HK-2 (cell line): ENCODE results near the gene TSKU.

Experiments
- DNase-seq: peaks from one replicate; pipeline ENCODE4 v3.0.0-alpha.2; 2018; ENCODE audit not compliant: unreplicated experiment

Gene TSKU

DNA sequence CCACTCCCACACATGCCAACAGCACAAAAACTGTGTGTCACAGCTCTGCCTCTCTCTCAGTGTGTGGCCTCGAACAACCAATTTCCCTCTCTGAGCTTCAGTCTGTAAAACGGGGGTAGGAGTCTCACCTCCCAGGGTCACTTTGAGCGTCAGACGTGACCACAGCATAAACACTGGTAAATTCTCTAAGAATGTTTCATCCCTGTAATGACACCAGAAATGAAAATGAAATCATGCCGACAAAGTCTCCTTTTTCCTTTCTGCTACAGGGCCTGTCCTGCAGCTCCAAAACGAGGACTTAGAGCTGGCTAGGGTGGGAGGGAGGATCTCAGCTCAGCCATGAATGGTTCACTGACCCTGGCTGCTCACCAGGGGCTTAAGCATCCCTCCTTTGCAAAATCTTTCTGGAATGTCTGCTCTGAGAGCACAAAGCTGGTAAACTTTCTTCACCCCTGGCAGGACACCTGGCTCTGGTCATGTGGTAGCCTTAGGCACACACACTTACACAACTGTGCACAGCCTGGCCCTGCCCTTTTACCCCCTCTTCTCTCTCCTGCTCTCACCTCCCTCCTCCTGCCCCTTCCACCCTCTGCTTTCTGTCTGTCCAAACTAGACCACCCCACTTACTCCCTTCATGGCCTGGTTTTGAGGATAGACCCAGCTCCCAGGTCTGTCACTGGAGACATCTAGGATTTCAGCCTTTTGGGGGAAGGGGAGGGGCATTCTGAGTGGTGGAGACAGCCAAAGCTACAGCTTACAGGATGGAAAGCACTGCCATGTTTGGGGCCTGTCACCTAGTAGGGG lies 12.3 kb upstream of the TSKU start:
- no peak for DNase-seq

DNA sequence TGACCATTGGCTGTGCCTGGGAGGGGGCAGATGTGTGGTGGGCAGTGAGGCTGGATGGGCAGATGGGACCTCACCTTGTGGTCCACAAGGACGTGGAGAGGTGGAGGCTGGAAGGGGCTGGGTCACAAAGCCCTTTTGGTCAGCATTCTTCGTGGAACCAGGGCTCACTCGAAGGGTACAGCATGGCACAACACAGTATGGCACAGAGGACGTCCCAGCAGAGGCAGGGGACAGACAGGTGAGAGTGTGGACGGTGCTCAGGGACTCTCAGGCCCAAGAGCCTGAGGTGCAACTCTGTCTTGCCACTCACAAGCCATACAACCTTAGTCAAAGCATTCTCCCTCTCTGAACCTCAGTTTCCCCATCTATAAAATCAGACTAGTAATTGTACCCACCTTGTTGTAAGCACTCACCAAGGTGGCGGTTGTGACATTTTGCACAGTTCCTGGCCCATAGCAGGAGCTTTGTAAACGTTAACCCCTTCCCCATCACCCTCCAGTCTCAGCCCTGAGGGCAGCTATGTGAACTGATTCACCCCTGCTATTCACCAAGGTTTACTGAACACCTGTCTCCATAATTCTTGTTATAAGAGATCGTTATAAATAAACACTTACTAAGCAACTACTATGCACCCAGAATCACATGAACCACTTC lies 11.6 kb upstream of the TSKU start:
- DNase-seq: no peak

DNA sequence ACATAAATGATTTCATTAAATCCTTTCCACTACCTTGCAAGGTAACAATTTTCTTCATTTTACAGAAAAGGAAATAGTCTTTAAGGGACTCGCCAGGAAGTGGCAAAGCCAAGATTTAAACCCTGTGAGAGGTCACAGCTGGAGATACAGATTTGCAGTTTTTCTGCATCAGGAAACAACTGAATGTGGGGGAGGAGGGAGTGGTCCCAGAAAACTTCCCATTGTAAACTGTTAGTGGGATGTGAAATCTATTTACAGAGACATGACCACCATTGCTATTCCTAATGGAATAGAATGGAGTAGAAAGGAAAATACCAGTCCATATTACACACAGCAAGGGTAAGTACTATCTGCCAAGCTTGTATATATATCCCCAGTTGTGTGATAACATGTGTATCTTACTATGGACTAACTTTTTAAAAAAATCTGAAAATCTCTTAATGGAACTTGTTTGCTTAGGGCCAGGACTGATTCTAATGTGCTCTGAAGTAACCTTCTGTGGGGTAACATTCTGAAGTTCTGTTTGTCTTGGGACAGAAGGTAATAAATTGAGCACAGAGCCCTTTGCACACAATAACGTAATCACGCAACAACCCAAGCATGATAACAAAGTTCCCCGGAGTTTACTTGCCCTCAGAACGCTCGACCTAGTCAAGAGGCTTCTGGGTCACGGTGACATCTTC lies 10.9 kb upstream of the TSKU start:
- DNase-seq: no peak

DNA sequence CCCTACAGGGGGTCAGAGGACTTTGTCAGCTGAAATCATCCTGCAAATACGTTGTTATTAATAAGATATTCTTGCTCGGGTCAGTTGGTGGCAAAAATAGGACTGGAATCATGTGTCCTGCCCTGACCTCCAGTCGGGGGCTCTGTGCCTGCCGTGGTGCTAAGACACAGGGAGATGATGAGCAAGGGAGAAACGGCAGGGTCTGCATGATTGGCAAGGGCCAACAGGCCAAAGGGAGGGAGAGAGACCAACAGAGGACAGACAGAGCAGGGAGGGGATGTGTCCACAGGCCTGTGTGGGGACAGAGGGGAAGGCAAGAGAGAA lies 10.4 kb upstream of the TSKU start:
- no peak for DNase-seq

DNA sequence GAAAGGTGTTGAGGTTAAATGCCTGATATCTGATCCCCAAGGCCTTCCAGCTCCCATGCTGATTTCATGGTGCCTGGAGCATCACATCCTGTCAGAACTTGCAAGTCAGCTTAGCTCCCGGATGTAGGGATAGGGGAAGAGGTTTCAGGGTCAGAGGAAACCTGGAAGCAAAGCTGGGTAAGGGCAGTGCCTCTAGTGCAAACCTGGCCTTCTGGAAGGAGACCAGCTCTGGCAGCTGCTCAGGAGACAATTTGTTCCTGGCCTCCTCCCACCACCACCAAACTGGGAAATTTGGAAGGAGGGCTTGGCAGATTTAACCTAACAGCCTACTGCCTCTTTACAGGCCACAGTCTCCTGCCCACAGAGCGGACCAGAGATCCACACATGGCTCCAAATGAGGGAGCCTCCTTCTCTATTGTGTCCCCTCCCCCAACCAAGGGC lies 9.2 kb upstream of the TSKU start:
- DNase-seq: no peak

DNA sequence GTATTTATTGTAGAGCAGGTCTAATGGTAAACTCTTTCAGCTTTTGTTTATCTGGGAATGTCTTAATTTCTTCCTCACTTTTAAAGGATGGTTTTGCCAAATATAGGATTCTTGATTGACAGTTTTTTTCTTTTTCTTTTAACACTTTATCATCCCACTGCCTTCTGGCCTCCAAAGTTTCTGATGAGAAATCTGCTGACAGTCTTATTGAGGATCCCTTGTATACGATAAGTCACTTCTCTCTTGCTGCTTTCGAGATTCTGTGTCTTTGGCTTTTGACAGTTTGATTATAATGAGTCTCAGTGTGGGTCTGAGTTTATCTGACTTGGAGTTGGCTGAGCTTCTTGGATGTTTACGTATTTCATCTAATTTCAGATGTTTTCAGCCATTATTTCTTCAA lies 6.7 kb upstream of the TSKU start:
- DNase-seq: no peak

DNA sequence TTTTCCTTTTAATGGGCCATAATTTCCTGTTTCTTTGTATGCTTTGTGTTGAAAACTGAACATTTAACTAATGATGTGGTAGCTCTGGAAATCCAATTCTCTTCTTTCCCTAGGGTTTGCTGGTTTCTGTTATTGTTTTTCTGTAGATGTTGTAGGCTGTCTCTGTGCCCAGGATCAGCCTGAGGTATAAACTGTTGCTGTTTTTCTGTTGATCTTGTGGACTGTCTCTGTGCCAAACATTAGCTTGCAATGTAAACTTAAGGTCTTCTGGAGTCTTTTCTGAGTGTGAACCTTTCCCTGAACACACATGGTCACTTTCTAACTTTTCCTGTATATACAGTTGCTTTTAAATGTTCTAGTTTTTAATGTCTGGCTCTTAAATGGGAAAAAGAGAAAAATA lies 5.9 kb upstream of the TSKU start:
- no peak for DNase-seq

DNA sequence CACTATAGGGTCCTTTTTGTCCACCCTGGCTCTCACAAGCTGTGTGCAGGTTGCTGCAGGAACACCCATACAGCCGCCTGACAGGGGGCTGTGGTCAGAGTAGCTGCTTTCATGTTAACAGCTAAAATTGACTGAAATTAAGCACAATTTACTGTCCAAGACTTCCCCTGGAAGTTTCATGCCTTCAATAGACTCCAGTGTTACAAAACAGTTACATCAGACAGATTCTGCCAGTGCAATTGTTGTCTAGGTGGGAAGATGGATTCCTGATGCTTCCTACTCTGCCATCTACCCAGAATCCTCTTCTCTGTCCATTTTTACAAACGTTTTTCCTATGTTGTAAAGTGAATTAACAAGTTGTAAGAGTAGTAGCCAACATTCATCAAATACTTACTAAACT lies 5.3 kb upstream of the TSKU start:
- no peak for DNase-seq

DNA sequence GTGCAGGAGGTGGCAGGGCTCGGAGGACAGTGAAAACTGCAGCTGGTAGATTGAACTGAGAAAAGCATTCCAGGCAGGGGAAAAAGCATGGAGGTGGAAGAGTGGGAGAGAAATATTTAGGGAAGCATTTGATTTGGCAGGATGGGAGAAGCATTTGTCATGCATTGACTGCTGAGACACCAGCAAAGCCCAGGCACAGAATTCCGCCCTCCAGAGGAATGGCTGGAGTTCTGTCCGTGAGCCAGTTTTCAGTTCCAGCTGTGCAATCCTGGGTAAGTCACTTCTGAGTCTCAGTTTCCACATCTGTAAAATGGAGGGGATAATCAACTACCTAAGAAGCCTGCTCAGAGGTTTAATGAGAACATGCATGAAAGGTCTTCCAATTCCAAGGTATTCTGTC lies 4.3 kb upstream of the TSKU start:
- no peak for DNase-seq

DNA sequence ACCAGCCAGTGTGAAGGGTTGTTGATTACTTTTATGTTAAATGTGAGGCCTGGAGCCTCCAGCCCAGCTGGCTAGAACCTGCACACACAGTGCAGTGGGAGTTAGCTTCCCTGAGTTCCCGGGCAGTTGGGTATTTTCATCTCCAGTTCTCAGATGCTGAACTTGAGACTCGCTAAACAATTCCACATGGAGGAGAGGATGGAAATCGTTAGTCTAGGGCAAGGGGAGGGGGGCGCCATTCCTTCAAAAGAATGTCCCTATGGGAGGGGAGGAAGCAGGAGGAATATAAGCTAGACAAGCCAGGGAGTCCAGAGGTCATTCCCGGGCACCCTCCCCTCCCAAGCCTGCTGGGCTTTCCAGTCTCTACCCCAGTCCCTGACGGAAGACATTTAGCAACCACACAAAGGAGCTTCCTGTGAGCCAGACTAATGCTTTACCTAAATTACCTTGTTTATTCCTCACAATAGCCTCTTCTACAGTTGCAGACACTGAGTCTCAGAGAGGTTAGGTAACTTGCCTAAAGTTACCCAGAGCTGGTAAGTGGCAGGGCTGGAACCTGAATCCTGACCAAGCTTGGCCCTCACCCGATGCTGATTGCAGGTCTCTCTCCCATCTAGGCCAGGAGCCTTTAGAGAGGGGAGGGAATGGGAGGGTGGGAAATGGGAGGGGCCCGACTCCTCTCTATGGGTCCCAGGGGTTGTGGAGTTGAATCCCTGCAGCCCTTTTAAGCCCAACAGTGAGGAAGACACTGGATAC lies 1.9 kb upstream of the TSKU start:
- no peak for DNase-seq

DNA sequence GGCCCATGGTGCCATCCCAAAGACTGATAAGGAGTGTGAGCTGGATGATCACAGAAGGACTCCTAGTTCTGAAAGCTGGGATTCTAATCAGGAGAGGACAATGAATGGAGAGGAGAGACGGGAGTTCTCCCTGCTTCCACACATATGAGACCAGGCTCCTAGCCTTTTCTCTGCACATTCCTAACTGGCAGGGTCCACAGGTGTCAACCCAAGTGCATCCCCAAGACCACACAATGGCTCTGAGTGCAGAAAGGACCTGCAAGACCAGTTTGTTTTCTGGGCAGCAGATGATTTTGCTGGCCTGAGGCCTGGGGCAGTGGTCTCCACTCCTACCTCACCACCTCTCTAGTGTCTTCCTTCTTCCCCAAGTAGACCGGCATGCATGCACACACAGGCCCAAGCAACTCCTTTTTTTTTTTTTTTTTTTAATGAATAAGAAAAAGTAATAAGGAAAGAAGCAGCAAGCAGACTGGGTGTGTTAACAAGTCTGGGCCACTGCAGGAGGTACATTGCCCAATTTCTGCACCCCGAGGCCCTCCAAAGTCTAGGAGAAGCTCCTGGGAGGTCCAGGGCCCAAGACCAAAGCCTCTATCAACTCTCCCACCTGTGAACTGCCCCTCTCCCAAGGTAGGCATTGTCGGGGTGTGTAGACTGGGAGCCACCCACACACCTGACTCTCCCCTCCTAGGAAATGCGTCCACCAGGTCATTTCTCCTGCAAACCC lies 1.2 kb upstream of the TSKU start:
- no peak for DNase-seq

DNA sequence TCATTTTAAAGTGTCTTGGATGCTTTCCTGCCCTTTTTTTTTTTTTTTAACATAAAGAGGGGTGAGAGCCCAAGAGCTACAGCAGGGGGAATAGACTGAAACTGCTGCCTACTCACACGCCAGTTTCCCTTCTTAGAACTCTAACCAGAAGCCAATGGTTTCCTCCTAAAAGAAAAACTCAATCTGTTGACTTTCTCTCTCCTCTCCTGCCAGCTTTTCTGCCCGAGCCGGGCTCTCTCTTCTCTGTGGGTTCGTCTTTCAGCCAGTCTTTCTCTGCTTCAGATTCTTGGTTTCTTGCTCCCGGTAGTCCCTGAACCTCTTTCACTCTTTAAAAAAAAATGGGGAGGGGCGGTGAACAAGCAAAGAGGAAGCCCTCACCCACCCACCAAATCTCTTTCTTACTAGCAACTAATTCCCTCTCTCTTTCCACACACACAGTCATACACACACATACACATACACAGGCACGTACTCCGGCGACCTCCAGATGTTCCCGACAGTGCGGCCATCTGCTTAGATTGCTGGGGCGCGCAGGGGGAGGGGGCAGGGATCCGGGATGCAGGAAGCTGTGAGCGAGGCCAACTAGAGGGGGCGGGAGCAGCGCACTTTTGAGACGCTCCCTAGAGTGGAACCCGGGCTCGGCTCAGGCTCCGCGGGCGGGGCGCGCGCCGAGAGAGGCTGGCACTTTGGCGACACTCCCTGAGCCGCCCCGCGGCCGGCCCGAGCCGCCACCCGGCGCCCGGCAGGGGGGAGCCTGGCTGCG lies 444 bp upstream of the TSKU start:
- peak; percentile 84 for DNase-seq

DNA sequence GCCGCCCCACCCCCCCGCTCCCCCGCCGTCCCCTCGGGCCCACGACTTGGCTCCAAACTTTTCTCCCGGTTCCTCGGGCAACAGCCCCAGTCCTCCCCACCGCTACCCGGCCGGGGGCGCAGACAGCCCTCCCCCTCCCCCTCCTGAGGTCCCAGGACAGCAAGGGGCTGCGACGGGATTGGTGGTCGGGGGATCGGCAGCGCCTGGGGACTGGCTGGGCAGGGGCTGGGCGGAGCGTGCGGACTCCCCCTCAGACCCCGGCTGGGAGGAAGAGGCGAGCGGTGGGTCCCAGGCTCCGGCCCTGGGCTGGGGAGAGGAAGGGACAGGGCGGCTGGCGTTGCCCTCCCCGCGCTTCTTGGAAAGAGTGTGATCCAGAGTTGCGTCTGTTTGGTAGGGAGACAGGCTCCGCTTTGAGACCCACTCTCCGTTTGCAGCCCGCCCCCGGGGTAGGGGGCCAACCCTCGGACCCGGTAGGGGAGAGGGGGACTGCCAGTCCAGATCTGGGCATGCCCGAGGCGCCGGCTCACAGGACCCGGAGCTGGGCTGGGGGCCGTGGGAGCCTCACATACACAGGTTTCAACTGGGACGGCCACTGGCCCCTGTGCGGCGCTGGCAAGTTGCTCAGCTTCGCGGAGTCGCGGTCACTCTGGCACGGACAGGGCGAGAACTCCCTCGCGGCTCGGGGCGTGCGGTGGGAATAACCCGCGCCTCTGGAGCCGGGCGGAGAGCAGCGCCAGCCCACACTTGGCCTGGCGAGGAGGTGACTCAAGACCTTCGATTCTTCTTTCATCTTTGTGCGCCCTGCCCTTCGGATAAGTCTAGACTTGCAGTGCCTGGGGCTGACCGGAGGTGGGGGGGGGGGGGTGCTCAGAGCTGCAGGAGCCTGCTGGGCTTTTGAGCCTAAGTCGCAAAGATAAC lies 999 bp downstream of the TSKU start:
- peak; percentile 68 for DNase-seq

DNA sequence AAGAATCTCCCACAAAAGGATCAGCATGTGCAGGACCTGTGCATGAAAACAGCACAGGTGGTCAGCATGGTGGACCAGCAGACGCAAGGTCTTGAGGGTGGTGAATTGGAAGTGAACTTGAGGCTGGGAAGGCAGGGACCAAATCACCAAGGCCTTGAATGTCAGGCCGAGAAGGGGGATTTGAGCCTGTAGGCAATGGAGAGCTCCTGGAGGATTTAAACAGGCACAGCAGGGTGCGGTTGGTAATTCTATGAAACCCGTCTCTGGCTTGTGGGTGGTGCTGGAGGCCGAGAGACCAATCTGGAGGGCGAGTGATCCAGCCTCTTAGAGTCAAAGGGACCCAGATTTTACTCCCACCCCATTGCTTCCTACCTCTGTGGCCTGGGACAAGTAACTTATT lies 2.4 kb downstream of the TSKU start:
- no peak for DNase-seq

DNA sequence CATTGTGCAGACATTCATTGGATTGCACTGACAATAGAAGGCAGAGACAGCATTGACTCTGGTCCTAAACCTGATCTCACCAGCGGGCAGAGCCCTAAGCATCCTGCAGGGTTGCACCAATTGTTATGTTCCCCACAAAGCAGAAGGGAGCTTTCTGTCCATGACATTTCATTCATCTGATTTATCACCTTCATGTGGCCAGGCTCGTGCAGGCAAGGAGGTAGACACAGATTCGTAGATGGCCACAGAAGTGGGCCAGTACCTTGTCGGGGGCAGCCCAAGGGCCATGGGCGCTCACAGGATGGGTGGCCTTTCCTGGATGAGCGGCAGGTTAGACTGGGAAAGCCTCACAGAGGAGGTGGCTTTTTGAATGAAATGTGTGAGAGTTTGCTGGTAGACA lies 2.9 kb downstream of the TSKU start:
- DNase-seq: no peak

DNA sequence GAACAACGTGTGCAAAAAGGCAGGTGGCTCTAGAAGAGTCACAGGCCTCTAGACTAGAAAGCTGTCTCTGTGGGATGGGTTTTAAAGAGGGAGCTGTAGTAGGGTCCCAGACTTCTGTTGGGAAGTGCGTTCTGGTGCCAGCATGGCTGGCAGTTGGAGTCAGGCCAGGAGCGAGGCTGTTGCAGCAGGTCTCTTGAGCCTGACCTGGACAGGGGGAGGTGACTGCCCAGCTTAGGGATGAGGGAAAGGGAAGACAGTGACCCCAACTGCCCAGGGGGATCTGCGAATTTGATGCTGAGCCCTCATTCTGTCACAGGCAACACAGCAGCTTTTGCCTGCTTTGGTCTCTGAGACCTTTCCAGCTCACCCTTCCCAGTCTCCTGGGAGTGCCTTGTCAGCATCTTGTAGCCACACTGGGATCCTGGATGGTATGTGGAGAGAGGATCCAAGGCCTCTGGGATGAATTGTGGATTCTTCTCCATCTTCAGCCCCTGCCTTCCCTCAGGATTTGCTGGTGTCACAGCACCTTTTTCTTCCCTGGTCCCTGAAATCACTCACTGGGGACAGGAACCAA lies 3.4 kb downstream of the TSKU start:
- no peak for DNase-seq

DNA sequence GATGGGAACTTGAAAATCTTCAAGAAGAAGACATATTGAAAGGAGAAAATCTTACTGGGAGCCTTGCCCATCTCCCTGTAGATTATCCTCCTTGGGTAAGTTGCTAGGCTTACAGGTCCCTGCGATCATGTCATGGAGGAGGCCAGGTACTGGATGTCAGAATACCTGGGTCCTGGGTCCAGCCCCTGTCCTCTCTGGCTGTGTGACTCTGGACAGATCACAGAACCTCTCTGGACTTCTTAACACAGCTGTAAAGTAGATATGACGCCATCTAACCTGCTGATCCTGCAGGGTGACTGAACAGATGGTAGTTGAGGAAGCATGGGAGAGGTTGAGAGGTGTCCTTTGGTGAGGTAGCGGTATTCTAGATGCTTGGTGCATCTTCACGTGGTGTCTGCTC lies 4.1 kb downstream of the TSKU start:
- DNase-seq: no peak

DNA sequence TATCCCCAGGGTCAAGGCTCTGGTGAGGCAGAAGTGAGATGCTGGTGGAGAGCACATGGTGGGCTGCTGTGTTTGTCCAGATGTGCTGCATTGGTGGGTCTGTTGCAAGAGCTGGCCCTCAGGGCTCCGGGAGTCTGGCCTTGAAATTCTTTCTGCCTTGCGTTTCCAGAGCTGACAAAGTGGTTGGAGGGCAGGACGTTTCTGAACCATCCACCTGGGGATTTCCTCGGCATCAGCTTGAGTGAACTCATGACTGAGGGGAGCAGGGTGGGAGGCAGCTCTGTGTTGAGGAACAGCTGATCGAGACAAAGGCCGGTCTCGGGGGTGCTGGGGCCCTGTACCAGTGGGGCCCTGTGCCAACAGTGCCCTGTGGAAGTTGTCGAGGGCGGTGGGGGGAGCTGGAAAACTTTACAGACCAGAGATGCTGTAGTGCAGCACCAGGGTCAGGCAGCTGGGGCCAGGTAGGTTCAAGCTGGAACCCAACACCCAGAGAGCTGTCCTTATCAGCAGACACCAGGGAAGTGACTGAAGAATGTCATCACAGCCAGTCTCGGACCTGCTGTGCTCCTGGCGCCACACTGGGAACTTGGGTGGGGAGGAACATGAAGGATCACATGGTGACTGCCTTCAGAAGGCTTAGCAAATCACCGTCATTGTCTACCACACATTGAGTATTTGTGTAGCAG lies 4.9 kb downstream of the TSKU start:
- DNase-seq: no peak
